GM21526 (cell line): ENCODE results near the gene NOL4L.

Experiments
- ATAC-seq: cut with Tn5 transposase; IDR thresholded peaks from one replicate; pipeline ENCODE4 v1.9.1; 2021; ENCODE audit warnings: moderate library complexity; ENCODE audit not compliant: unreplicated experiment, low FRiP score

Gene NOL4L

DNA sequence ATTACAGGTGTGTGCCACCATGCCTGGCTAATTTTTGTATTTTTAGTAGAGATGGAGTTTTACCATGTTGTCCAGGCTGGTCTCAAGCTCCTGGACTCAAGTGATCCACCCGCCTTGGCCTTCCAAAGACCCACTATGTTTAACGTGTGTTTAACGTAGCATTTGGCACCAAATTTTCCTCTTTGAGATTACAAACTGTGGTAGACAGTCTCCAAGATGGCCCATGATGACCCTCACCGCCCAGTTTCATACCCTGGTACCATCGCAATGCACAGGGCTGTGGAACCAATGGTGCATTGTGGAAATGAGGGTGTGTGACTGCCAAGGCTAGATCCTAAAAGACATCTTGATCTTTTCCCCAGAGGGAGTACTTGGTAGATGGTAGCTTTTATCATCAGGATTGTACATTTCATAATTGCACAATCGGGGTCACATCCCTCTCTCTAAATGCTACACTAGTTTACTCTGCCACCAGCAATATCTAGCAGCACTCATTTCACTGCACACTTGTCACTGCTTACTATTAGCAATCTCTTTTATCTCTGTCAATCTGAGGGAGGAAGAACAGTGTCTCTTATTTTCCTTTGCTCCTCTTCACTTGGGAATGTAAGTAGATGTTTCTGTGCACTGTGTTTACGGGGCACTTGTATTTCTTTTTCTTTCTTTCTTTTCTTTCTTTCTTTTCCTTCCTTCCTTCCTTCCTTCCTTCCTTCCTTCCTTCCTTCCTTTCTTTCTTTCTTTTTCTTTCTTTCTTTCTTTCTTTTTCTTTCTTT, 96.9 kb downstream of the NOL4L start:
- ATAC-seq = no peak

GRCh38 chr20:32487381-32487780, 97.8 kb downstream of the NOL4L start:
- ATAC-seq = no peak

- ATAC-seq = no peak
Measured at GRCh38 chr20:32485770-32486478, 99.2 kb downstream of the NOL4L start.

GRCh38 chr20:32484958-32485769, 100.0 kb downstream of the NOL4L start:
- peak; percentile 50 for ATAC-seq

DNA sequence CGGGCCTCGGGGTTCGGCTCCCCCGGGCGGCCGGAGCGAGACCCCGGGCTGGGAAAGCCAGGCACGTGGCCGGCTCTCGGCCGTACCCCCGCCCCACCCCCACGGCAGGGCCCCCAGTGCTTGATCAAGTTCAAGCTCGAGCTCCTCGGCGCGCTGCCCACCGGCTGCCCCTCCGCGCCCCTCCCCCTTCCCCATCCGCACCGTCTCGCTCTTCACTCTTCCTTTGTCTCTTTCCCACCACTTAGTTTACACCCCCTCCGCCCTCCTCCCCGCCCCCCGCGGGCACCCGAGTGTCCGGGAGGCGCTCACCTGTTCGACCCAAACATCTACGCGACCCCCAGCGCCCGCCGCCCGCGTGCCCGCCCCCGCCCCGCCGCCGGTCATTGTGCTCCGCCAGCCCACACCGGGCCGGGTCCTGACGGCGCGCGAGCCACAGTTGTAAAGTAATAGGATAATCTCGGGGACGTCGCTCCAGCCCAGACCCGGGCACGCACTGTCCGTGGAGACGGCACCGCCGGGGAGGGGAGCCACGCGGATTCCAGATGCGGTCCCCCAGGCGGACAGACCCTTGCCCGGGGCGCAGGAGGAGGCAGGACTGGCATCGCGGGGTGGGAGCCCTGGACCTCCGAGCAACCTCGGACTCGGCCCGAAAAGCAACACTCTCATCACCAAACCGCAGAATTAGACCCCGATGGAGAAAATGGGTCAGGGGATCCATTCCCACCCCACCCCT, 100.7 kb downstream of the NOL4L start:
- ATAC-seq = no peak

- no peak for ATAC-seq
Measured at GRCh38 chr20:32483351-32484224, 101.5 kb downstream of the NOL4L start.

GRCh38 chr20:32482442-32483261, 102.5 kb downstream of the NOL4L start:
- no peak for ATAC-seq

DNA sequence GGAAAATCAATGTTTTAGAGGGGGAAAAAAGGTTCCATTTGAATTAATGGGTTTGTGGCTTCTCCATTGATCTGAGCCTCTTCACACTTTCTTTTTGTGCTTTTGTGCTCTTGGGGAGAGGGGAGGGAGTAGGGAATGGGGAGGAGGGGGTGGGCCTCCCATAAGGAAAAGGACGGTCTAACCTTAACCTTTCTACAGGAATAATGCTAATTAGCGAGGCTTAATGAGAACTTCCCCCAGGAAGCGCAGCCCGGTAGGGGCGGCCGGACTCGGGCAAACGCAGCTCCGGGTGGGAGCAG, 103.0 kb downstream of the NOL4L start:
- no peak for ATAC-seq

- no peak for ATAC-seq
Measured at GRCh38 chr20:32481311-32482142, 103.6 kb downstream of the NOL4L start.

DNA sequence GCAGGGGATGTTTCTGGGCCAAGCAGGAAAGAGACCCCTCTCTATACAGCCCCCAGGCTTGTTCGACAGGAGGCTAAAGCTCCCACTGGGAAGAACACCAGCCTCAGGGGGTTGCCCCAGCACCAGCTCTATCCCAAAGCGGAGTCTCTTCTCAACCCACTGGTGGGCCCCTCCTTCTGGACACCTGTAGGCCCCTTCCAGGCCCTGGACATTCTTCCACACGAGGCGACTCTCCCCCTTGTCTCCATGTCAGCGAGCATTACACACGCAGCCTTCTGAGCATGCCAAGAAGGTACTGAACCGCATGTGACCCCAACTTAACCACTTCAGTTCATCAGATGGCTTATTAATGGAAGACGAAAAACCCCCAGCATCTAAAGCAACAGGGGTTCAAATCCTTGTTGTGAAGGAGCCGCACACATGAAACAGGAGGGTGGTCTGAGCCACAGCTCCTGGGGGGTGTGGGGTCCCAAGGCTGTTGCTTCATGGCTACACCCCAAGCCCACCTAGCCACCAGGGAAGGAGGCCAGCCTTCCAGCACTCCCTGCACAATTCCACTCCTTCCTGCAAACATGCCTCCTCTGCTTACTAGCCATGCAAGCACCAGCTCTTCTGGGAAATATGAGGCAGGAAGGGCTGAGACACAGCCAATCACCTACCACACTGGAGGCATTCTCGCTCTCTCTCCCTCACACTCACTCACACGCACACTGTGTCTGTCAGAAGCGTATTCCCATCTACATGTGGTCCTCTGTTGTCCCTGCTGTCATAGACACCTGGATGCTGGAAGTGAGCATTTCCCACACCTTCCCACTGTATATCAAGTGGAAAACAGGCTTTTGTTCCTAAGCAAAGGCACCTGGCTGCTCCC, 104.5 kb downstream of the NOL4L start:
- no peak for ATAC-seq

DNA sequence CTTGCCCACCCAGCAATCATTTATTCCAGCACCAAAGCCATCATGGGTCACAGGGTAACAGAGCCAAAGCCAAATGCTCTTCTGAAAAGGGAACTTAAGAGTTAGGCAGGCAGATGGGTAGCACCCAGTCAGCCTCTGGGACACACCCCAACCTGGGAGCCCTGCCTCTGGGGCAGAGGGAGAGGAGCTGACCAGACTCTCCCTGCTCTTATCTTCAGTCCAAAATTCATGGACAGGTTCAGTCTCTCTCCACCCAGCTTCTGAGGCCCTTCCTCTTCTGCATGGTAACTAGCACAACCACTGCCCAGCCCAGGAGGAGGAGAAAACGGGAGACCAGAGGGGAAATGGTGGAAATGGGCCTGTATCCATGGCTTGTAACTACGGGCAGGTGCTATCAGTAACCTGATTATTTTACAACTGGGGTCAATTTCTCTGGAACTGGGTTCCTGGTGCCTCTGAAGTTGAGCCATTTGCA, 105.4 kb downstream of the NOL4L start:
- ATAC-seq = no peak

DNA sequence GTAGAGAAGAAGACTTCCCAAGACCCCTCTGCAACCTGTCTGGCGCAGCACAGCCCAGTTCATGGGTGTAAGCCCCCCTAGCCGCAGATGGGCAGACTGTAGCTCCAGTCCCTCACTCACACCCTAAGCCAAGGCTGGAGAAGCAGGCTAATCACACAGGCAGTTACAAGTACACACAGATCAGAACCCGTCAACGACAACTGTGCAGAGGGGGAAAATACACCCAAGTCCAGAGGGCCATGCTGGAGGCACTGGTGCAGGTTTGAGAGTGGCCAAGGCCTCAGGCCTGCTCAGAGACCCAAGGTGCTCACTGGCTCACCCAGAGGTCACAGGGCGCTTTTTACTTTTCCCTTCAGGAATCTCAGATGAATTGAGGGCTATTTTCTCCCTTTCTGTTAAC, 106.1 kb downstream of the NOL4L start:
- ATAC-seq = no peak

- no peak for ATAC-seq
Measured at GRCh38 chr20:32478576-32478975, 106.6 kb downstream of the NOL4L start.

DNA sequence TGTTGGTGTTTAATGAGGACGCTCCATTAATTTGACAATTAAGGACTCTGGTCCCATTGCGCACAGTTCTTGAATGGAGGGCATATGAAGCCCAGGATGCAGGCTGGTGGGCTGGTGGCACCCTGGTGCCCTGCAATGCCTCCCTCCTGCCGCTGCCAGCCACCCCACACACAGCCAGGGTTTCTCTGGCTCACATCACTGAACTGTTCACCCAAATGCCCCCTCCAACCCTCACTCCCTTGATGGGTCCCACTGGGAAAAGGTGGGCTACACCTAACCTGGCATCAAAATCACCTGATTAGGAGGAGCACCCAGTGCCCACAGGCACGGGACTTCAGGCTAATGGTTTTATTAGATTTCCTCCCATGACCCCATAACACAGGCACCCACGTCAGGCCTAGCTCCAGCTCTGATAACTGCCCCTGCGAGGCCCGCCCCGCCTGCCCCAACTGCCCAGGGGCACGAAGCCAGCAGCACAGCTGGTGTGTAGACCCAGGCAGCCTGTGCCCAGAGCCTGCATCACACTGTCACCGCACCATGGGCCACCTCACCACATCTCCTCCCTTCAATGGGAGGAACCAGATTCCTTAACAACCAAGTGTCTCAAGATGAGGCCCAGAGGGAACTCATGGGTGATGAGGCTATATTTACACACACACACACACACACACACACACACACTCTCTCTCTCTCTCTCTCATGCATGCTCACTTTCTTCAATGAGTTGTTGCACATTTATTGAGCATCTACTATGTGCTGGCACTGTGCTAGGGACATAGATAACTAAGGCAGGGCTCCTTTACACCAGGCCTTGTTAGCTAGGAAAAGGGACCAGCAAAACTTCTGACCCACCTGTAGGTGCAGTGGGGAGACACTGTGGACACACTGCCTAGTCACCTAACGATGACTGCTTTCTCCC, 107.3 kb downstream of the NOL4L start:
- ATAC-seq = no peak

DNA sequence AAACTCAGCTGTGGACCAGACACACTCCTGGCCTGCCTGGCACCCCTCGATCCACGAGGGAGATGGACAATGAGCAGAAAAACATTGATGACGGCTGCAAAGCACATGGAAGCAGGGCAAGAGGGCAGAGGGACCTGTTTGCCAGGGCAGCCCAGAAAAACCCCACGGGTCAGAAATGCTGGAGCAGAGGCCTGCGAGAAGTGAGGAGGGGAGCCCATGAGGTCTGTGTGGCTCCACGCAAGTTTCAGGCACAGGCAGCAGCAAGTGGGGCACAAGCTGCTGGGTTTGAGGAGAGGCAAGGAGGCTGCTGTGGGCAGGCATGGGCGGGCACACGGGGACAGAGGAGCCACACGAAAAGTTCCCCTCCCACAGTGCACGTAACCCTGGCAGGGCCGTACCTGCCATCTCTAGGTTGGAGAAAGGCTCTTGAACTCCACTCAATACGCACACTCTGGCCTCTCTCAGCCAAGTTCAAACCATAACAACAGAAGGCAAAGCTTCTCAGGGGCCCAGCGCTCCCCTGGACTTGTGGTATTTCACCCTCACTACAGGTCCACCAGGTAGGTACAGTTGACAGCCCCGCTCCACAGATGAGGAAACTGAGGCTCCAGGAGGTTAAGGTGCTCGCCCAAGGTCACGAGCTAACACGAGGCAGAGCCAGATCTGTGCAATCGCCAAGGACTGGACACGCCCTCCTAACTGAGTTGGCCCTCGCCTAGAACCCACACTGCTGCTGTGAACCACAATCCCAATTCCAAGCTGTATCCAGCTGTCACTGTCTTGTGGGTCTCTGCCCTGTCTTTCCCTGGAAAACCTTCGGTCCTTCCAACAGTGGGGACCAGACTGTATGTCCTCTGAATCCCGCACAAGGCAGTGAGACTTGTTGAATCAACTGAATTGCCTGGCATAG, 108.2 kb downstream of the NOL4L start:
- no peak for ATAC-seq
